HL-60/S4 treated with retinoic acid at 250 ng/mL for 4 days and 3 days (cell line): ENCODE results near the gene STK4.

Experiments
- in situ Hi-C: fragments of 300-500 bp; cut with MboI; formaldehyde crosslinking; loops from 2 replicates; pipeline ENCODE4 v1.7.0; 2022; ENCODE audit warnings: low sequenced_read_pairs

Gene STK4

GRCh38 chr20:45077559-45077958 is 111.2 kb downstream of the STK4 start:
- in situ Hi-C loops: loop anchor here (10.0 kb wide), 1 partner anchor 63 kb away; no protein-coding TSS in a partner anchor

GRCh38 chr20:45080867-45081624 is 114.7 kb downstream of the STK4 start:
- in situ Hi-C loops: no loop called here

GRCh38 chr20:45082468-45082867 is 116.2 kb downstream of the STK4 start:
- in situ Hi-C loops: no loop called here

GRCh38 chr20:45083127-45083526 is 116.8 kb downstream of the STK4 start:
- in situ Hi-C loops: no loop called here

GRCh38 chr20:45085289-45085688 is 119.0 kb downstream of the STK4 start:
- in situ Hi-C loops: no loop called here

GRCh38 chr20:45085867-45086266 is 119.6 kb downstream of the STK4 start:
- in situ Hi-C loops: no loop called here

- in situ Hi-C loops: no loop called here
Observed at GRCh38 chr20:45087097-45087790, 120.9 kb downstream of the STK4 start.

- in situ Hi-C loops: no loop called here
Observed at GRCh38 chr20:45087814-45088213, 121.5 kb downstream of the STK4 start.

GRCh38 chr20:45088247-45088646 is 121.9 kb downstream of the STK4 start:
- in situ Hi-C loops: no loop called here

GRCh38 chr20:45090481-45090880 is 124.2 kb downstream of the STK4 start:
- in situ Hi-C loops: no loop called here

- in situ Hi-C loops: no loop called here
Observed at GRCh38 chr20:45091366-45091765, 125.1 kb downstream of the STK4 start.

GRCh38 chr20:45092898-45093297 is 126.6 kb downstream of the STK4 start:
- in situ Hi-C loops: no loop called here

- in situ Hi-C loops: no loop called here
Observed at GRCh38 chr20:45094201-45094600, 127.9 kb downstream of the STK4 start.

GRCh38 chr20:45094864-45095574 is 128.7 kb downstream of the STK4 start:
- in situ Hi-C loops: no loop called here

- in situ Hi-C loops: no loop called here
Observed at GRCh38 chr20:45095805-45096238, 129.5 kb downstream of the STK4 start.

GRCh38 chr20:45096781-45097180 is 130.5 kb downstream of the STK4 start:
- in situ Hi-C loops: no loop called here

- in situ Hi-C loops: no loop called here
Observed at GRCh38 chr20:45097485-45098102, 131.3 kb downstream of the STK4 start.

- in situ Hi-C loops: no loop called here
Observed at GRCh38 chr20:45098103-45098773, 131.9 kb downstream of the STK4 start.

- in situ Hi-C loops: no loop called here
Observed at GRCh38 chr20:45100563-45101245, 134.4 kb downstream of the STK4 start, which contains the start of gene KCNS1. TSS of gene KCNS1 (minus strand) at chr20:45101127. CDS start at chr20:45099236, 1,891 bp downstream.

GRCh38 chr20:45101333-45101850 is 135.1 kb downstream of the STK4 start:
- in situ Hi-C loops: no loop called here
